MM.1S (cell line): ENCODE data around the gene CD82.

ENCODE experiments used
- EZH2 ChIP-seq: fragments of 300-600 bp; sonication (generic); optimal IDR thresholded peaks from 2 replicates; pipeline ENCODE3; 2017; ENCODE audit warnings: low read depth, mild to moderate bottlenecking, antibody characterized with exemption, low read length, mixed read lengths
- TF ChIP-seq, protein P1 (sequence below): fragments of 300-600 bp; sonication (generic); IDR thresholded peaks from 2 replicates; pipeline ENCODE4 v1.5.1; 2016; ENCODE audit warnings: antibody characterized with exemption, low read length, mixed read lengths

GRCh38 chr11:44610186-44610955 is 44.9 kb downstream of the CD82 start:
- TF ChIP-seq, protein P1, sequence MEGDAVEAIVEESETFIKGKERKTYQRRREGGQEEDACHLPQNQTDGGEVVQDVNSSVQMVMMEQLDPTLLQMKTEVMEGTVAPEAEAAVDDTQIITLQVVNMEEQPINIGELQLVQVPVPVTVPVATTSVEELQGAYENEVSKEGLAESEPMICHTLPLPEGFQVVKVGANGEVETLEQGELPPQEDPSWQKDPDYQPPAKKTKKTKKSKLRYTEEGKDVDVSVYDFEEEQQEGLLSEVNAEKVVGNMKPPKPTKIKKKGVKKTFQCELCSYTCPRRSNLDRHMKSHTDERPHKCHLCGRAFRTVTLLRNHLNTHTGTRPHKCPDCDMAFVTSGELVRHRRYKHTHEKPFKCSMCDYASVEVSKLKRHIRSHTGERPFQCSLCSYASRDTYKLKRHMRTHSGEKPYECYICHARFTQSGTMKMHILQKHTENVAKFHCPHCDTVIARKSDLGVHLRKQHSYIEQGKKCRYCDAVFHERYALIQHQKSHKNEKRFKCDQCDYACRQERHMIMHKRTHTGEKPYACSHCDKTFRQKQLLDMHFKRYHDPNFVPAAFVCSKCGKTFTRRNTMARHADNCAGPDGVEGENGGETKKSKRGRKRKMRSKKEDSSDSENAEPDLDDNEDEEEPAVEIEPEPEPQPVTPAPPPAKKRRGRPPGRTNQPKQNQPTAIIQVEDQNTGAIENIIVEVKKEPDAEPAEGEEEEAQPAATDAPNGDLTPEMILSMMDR: no peak
- no peak for TF ChIP-seq EZH2
